ENCODE results near the gene PHF2.

The PHF2 gene

GRCh38 chr9:93673839-93674334, 97.5 kb downstream of the PHF2 start:
- DNase-seq (ENCODE audit: low read depth, low spot score) = no peak
- in situ Hi-C loops (cut with HindIII; ENCODE audit: low sequenced_read_pairs) = no loop called here

GRCh38 chr9:93674580-93675335, 98.4 kb downstream of the PHF2 start:
- no peak for DNase-seq (ENCODE audit: low read depth, low spot score)
- no peak overlapping the region for H3K4me3 ChIP-seq (ENCODE audit: low read depth, low read length)
- in situ Hi-C loops (cut with HindIII; ENCODE audit: low sequenced_read_pairs) = no loop called here
- TF ChIP-seq CTCF (IDR thresholded peaks at IDR 0.05; ENCODE audit: low read depth, low read length) = no peak

More at GRCh38 chr9:93673839-93674334, 97.5 kb downstream of the PHF2 start:
- no peak overlapping the region for H3K4me3 ChIP-seq (ENCODE audit: low read depth, low read length)
- TF ChIP-seq CTCF (IDR thresholded peaks at IDR 0.05; ENCODE audit: low read depth, low read length) = no peak

GRCh38 chr9:93675336-93676150, 99.2 kb downstream of the PHF2 start:
- H3K4me3 ChIP-seq (ENCODE audit: low read depth, low read length) = no peak overlapping the region
- in situ Hi-C loops (cut with HindIII; ENCODE audit: low sequenced_read_pairs) = no loop called here
- no peak for TF ChIP-seq CTCF (IDR thresholded peaks at IDR 0.05; ENCODE audit: low read depth, low read length)
- DNase-seq (ENCODE audit: low read depth, low spot score) = no peak

GRCh38 chr9:93676310-93677047, 100.1 kb downstream of the PHF2 start:
- DNase-seq (ENCODE audit: low read depth, low spot score) = no peak
- TF ChIP-seq CTCF (IDR thresholded peaks at IDR 0.05; ENCODE audit: low read depth, low read length) = no peak
- in situ Hi-C loops (cut with HindIII; ENCODE audit: low sequenced_read_pairs) = no loop called here
- no peak overlapping the region for H3K4me3 ChIP-seq (ENCODE audit: low read depth, low read length)

GRCh38 chr9:93677048-93677571, 100.7 kb downstream of the PHF2 start:
- no peak for TF ChIP-seq CTCF (IDR thresholded peaks at IDR 0.05; ENCODE audit: low read depth, low read length)
- DNase-seq (ENCODE audit: low read depth, low spot score) = no peak
- no peak overlapping the region for H3K4me3 ChIP-seq (ENCODE audit: low read depth, low read length)
- in situ Hi-C loops (cut with HindIII; ENCODE audit: low sequenced_read_pairs) = no loop called here

GRCh38 chr9:93677641-93678136, 101.3 kb downstream of the PHF2 start:
- no peak overlapping the region for H3K4me3 ChIP-seq (ENCODE audit: low read depth, low read length)
- no peak for TF ChIP-seq CTCF (IDR thresholded peaks at IDR 0.05; ENCODE audit: low read depth, low read length)
- in situ Hi-C loops (cut with HindIII; ENCODE audit: low sequenced_read_pairs) = no loop called here
- no peak for DNase-seq (ENCODE audit: low read depth, low spot score)
